Retinal pigment epithelial cell (primary cell): ENCODE data around the gene LINGO3.

Source experiments
- DNase-seq: peaks from one replicate; pipeline ENCODE4 v3.0.0-alpha.2; 2010; ENCODE audit warnings: low read depth
- H3K4me3 ChIP-seq: 2 replicates; pipeline ENCODE4 v1.5.1; 2011; ENCODE audit warnings: mild to moderate bottlenecking, low read length, control low read depth, moderate library complexity
- TF ChIP-seq, protein P1 (sequence below): conservative IDR thresholded peaks from 2 replicates; pipeline ENCODE4 v1.5.1; 2011; ENCODE audit warnings: low read depth, low read length, control low read depth, inconsistent platforms

Gene LINGO3

DNA sequence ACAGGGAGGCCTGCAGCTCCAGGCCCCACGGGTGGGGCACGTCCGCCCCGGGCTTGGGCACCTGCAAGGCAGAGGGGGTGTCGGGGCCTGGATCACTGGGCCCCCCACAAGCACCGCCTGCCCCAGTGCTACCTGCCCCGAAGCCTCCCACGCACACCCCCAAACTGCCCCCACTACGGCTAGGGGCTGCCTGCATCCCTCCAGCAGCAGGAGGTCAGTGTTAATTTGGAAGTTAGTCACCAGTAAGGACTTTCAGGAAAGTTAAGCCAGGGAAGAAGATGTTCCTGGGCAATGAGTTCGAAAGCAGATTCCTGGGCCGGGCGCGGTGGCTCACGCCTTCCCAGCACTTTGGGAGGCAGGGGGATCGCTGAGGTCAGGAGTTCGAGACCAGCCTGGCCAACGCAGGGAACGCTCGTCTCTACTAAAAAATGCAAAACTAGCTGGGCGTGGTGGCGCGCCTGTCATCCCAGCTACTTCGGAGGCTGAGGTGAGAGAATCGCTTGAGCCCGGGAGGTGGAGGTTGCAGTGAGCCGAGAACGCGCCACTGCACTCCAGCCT lies 31.4 kb downstream of the LINGO3 start:
- no peak for DNase-seq
- TF ChIP-seq, protein P1, sequence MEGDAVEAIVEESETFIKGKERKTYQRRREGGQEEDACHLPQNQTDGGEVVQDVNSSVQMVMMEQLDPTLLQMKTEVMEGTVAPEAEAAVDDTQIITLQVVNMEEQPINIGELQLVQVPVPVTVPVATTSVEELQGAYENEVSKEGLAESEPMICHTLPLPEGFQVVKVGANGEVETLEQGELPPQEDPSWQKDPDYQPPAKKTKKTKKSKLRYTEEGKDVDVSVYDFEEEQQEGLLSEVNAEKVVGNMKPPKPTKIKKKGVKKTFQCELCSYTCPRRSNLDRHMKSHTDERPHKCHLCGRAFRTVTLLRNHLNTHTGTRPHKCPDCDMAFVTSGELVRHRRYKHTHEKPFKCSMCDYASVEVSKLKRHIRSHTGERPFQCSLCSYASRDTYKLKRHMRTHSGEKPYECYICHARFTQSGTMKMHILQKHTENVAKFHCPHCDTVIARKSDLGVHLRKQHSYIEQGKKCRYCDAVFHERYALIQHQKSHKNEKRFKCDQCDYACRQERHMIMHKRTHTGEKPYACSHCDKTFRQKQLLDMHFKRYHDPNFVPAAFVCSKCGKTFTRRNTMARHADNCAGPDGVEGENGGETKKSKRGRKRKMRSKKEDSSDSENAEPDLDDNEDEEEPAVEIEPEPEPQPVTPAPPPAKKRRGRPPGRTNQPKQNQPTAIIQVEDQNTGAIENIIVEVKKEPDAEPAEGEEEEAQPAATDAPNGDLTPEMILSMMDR: no peak
- H3K4me3 ChIP-seq: no peak overlapping the region

DNA sequence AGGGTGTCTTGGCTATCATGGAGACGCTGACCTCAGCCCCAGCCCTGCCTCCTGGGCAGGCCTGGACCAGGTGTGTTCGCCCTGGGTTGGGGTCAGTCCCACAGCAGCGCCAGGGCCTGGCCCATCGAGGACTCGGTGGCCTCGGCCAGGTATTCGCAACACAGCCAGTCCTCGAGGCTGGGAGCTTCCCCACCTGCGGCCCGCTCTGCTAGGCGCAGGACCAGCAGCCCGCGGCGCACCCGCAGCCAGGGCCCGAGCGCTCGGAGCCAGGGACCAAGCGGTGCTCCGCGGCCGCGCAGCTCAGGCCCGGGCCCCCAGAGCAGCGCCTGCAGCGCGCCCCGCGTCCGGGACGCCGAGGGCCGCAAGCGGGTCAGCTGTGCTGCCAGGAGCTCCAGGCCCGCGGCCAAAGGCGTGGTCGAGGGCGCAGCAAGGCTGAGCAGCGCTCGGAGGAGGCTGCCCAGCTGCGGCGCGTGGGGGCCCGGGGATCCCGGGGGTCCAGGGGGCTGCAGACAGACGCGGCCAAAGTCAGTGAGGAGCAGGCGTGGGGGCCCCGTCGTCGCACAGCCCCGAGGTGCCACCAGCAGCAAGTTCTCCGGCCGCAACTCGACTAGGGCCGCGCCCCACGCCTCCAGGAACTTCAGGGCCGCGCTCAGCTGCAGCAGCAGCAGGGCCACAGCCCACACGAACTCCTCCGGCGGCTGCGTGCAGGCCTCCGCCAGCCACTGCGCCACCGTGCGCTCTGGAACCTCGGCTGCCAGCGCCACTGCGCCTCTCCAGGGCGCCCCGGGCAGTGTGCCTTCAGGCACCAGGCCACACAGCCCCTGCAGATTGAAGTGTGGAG lies 32.1 kb downstream of the LINGO3 start:
- TF ChIP-seq, protein P1: no peak
- H3K4me3 ChIP-seq: no peak overlapping the region
- DNase-seq: no peak

DNA sequence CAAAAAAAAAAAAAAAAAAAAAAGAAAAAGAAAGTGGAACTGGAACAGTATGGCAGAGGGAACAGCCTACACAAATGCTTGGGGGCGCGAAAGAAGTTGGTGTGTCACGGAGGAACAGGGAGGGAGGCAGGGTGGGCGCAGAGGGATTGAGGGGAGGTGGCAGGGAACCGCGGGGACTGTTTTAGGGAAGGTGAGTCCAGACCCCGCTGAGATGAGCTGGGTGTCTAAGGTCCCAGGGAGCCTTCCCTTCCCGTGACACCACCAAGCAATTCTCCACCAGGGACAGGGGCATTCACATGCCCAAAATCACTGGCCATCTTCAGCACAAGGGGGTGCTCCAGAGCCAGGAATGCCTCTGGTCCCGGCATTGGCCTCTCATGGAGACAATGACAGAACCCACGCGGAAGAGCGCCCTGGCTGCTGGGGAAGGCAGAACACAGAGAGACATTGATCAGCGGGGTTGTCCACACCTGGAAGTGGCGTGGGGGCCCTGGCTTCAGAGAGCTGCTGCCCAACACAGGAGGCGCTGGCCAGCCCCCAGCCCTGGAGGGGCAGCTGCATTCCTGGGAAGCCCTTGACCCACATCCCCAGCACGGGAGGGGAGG lies 32.9 kb downstream of the LINGO3 start:
- DNase-seq: no peak
- TF ChIP-seq, protein P1: peak; percentile 62
- H3K4me3 ChIP-seq: no peak overlapping the region

DNA sequence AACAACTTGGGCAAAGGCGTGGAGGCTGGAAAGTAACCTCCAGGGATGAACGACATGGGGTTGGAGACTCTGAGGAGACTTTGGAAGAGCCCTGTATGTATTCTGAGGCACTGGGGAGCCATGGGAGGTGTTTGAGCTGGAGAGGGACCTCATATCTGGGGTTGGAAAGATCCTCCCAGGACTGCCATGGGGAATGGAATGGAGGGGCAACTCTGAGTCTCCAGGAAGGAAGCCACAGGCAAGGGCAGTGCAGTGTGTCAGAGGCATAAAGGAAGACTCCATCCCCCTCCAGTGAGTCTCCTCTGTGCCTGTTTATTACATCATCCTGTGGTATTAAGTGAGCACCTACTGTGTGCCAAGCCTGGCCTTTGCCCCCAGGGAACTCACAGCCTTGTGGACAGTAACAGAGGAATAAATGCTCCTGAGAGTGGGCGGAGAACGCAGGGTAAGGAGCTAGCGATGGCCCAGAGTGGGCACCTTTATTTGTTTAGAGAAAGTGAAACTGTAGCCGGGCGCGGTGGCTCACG lies 33.7 kb downstream of the LINGO3 start:
- DNase-seq: no peak
- H3K4me3 ChIP-seq: no peak overlapping the region

DNA sequence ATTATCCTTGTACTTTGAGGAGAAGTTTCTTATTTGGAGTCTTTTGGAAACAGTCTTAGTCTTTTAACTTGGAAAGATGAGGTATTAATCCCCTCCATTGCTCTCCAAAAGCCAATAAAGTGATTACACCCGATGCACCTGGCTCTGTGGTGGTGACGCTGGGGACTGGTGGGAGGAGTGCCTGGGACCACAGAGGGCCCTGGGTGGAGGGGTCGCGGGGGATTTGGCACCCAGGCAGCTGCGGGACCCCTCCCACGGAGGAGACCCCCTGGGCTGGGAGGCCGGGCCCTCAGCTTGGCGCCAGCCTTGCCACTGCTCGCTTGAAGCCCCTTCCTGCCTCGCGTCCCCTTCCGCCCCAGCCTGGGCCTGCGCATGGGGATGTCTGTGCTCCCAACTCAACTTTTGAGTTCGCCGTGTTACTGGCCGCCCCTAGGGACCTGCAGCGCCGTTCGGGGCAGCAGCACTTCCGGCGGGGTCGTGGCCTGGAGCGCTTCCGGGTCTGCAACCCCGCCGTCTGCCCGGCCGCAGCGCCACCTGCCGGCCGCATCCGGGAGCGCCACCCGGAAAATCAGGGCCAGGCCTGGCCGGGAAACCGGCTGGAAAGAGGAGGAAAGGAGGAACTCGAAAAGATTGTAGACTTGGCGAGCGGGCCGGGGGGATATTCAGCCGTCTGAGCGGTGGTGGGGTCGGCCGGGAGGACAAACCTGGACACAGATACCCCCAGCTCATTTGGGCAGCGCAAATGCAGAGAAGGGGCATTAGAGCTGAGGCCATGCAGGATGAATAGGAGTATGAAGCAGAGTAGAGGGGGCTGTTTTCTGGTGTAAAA lies 34.4 kb downstream of the LINGO3 start:
- TF ChIP-seq, protein P1: peak; percentile 82
- H3K4me3 ChIP-seq: peak overlapping the region; percentile 21
- peak; percentile 22 for DNase-seq

More for the DNA sequence above, 33.7 kb downstream of the LINGO3 start:
- TF ChIP-seq, protein P1: no peak

DNA sequence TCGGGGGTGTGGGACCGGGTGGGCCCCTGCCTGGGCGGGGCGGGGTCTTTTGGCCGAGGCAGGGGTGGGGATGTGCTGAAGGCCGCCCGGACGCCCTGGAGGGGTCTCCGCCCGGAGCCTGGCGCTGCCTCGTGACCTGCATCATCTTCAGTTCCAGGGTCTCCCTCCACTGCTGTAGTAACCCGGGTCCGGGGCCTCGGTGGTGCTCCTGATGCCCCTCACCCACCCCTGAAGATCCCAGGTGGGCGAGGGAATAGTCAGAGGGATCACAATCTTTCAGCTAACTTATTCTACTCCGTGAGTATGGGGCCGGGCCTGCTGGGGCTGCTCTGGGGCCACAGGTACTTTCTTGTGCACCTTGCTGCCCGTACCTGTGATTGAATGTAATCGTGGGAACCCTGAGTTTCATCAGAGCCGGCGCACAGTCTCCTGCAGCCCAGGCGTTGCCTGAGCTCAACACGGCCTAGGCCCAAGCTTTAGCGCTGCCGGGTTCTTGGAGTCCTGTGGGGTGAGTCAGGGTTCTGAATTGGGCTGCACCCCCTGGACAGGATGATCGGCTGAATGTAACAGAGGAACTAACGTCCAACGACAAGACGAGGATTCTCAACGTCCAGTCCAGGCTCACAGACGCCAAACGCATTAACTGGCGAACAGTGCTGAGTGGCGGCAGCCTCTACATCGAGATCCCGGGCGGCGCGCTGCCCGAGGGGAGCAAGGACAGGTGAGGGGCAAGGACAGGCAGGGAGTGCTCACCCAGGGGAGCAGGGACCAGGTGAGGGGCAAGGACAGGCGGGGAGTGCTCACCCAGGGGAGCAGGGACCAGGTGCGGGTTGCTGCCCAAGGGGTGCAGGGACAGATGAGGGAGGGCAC lies 36.5 kb downstream of the LINGO3 start:
- TF ChIP-seq, protein P1: no peak
- no peak for DNase-seq
- peak overlapping the region; percentile 95 for H3K4me3 ChIP-seq
